HG02759 (cell line): ENCODE results near the gene GRIN1.

ENCODE experiments used
- ATAC-seq: cut with Tn5 transposase; IDR thresholded peaks from one replicate; pipeline ENCODE4 v1.9.1; 2021; ENCODE audit warnings: mild to moderate bottlenecking, moderate library complexity; ENCODE audit not compliant: unreplicated experiment

Gene GRIN1

DNA sequence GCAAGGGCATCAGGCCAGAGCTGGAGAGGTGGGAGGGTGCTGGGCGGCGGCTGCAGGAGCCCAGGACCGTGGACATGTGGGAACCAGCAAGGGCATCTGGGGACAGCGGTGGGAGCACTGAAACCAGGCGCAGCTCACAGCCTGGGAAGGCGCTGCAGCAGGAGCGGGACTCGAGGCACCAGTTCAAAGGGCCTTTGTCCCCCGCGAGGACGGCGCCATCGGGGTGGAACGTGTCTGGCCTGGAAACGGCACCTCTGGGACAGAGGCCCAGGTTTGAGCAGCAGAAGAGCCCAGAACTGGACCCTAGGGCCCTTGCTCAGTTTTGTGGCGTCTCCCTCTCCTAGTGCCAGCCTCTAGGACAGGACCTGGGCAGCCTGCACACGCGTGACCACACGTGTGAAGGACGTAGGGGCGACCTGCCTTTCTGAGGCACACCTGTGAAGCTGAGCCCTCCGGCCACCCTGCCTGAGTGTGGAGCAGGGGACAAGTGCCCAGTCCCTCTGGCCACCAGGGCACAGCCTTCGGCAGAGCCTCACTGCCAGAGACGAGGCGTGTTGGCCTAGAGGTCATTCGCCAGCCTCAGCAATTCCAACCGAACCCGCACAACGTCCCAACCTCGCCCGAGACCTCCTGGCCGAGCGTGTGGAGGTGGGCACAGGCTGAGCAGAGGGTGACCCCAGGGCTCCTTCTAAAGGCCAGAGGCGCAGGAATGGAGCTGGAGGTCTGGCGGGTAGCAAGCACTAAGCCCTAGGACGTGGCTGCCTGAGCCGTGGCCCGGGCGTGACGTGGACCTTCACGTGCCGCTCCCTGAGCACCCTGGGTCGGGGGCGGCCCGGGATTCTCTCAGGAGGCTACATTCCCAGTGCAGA lies 35.1 kb downstream of the GRIN1 start:
- no peak for ATAC-seq

DNA sequence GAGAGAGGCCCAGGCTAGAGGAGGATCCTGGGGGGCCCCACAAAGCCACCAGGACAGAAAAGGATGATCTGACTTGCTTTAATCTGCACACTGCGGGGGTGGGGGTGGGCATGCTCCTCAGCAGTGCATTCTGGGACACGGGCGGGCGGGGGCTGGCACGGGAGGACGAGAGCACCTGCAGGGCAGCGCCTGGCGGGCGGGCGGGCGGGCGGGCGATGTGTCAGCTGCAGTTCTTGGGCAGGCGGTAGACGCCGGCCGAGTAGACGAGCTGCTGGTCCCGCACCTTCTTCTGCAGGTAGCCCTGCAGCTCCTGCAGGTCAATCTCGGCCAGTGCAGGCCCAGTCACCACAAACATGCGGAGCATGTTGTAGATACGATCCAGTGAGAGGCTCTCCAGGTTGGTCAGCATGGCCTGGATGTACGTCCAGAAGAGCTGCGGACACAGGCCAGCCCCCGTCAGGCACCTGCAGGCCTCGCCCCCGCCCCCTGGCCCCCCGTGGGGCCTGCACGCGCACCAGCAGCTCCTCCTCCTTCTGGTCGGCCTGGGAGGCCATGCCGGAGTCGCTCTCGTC lies 35.9 kb downstream of the GRIN1 start:
- no peak for ATAC-seq

DNA sequence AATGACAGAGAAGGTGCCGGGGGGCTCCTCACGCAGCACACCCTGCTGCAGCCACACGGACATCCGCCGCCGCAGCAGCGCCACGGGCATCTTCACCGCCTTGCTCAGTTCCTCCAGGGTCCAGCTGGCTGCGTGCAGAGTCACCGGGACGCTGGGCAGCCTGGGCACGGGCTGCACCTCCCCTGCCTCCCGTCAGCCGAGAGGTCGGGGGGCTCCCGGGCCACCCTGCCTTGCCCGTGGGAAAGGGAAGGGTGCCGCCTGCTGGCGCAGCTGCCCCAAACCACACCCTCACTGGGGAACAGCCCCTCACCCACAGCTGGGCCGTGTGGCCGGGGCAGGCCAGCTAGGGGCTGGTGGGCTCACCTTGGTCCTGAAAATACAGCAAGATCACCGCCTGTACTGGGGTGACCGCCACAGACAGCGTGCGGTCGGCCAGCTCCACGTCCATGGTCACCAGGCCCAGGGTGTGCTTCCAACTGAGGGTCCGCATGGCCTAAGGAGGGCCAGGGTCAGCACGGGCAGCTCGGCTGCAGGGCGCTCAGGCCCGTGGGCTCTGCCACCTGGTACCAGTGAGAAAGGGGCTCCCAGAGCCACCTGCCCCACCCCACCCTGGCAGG lies 36.5 kb downstream of the GRIN1 start:
- no peak for ATAC-seq

DNA sequence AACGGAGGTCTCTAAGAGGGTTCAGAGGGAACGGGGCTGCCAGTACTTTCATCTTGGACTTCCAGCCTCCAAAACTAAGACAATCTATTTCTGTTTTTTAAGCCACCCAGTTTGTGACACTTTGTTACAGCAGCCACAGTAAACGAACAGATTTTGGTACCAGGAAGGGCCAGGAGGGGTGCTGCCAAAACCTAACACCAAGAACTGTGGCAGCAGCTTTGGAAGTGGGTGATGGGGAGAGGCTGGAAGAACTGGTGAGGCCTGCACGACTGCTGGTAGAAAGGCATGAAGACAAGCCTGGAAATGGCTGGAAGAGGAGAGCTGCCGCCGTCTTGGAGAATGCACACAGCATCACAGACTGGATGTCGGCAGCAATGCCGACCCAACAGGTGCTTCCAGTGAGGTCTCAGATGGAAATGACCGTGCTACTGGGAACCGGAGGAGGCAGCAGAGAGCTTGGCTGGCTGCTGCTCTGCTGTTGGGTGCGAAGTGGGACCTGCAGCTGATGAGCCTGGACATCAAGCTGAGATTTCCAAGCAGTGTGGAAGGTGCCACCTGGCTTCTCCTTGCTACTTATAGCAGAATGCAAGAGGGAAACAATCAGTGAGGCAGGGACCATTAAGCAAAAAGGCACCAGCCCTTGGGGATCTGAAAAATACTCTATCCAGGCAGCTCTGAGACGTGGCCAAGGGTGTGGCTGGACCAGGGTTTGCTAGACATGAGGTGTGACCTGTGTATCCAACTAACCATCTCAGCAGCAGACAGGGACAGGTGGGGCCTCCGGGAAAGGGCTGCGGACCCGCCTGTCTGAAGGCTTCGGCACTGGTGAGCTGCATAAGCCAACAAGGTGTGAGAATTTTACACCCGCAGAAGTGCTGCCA lies 37.6 kb downstream of the GRIN1 start:
- no peak for ATAC-seq

DNA sequence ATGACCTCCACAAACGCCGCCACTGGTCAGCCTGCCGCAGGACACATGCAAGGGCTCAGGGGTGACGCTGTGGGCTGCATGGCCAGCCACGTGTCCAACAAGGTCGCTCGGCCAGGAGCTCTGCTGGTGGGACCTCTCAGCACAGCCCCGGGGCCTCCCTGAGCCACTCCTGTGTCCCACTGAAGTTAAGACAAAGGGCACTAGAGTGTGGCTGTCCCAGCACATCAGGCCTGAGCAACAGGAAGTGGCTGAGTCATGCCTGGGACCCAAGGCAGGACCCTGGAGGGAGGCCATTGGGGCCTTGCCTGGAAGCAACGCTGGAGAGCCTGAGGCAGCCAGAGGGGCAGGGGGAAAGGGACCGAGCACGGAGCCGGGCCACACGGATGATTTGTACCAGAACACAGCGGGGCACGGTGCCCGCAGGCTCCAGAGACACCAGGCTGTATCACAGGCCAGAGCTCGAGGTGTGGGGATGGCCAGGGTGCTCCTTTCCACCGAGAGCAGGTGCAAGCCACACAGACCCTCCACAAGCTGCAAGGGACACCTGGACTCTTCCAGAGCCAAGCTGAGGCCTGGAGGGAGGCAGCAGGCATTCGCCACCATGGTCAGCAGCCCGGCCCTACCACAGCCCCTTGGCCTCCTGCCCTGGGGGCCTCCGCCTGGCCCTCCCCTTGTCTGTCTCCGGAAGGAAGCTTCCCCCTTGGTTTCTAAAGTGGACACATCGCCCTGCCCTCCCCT lies 39.4 kb downstream of the GRIN1 start:
- ATAC-seq: no peak

DNA sequence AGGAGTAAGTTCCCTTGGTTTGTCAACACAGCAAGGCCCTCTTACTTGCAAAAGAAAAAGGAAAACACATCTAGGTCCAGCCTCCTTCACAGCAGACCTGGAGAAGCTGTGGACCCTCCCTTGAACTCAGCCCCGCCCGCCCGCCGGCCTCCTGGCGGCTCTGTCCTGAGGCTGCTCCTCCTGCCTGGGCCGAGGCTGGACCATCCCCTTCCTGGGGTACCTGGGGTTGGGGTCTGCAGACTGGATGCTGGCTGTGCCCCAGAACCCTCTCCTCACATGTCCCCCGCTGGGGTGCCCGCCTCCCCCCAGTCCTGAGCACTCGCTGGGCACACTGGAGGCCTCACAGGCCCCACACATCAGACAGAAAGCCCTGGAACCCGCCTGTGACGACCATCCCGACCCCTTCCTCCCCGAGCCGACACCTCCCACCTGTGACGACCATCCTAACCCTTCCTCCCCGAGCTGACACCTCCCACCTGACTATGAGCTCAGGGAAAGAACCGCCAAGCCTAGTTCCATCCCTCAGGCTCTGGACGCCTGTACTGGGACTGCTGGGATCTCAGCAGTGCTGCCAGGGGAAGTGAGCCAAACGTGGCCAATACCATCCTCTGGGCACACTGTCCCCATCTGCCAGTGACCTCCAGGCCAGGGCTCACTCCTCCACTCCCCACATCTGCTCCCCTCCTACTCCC lies 40.1 kb downstream of the GRIN1 start:
- no peak for ATAC-seq

DNA sequence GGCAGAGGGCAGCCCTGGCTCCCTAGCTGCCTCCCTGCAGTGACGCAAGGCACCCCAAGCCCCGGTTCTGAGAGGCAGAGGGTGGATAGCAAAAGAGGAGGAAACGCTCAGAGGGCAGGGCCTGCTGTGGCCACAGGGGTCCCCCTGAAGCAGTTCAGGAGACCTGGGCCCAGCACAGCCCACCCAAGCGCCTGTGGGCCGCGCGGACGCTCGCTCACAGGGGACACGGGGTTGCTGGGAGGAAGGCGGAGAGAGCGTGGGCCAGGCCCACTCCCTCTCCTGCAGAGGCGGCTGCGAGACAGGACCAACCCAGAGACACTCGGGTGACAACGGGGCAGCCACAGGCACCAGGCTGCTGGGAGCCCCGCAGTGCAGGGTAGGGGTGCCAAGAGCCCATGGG lies 40.8 kb downstream of the GRIN1 start:
- no peak for ATAC-seq

DNA sequence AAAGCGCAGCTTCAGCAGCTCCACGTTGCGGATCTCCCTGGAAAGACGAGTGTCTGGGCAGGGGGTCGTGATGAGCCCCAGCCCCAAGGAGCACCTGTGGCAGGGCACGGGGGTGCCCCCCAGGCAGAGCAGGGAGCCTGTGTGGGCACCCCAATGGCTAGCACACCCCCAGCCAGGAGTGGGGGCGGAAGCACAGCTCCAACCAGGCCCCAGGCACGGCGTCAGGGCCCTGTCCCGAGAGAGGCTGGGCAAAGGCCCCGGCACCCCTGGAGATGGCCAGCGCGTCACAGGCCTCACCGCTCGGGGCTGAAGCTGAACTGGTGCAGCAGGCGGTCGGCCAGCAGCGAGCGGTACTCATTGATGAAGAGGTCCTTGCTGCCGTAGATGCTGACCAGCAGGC lies 41.5 kb downstream of the GRIN1 start:
- no peak for ATAC-seq

DNA sequence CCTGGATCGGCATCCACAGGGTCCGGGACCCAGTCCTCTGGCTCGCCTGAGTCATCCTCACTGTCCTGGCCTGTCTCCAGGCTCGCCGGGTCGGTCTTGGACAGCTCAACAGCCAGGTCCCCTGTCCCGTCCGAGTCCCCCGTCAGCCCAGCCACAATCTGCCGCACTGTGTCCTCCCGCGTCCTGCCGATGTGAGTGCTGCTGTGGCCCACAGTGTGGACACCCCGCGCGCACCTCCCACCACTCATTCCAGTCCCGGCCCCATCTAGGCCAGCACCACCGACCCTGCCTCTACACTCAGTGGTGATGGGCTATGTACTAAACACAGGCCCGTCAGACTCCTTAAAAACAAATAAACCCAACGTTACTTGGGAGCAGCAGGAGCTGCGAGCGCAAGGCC lies 42.7 kb downstream of the GRIN1 start:
- no peak for ATAC-seq

DNA sequence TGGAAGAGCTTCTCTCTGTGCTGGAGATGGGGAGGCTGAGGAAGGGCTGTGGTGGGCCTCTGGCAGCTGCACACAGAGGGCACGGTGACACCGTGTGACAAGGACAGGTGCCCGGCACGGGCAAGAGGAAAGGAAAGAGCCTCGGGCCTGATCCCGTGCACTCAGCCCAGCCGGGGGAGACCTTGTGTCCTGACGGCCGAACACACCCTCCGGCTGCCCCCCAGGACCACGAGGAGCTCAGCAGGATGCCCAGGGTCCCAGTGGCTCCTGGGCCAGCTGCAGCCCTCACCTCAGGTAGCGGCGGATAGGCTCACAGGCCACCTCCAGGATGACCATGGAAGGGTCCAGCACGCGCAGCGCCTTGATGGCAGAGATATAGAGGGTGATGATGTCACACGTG lies 43.9 kb downstream of the GRIN1 start:
- no peak for ATAC-seq

DNA sequence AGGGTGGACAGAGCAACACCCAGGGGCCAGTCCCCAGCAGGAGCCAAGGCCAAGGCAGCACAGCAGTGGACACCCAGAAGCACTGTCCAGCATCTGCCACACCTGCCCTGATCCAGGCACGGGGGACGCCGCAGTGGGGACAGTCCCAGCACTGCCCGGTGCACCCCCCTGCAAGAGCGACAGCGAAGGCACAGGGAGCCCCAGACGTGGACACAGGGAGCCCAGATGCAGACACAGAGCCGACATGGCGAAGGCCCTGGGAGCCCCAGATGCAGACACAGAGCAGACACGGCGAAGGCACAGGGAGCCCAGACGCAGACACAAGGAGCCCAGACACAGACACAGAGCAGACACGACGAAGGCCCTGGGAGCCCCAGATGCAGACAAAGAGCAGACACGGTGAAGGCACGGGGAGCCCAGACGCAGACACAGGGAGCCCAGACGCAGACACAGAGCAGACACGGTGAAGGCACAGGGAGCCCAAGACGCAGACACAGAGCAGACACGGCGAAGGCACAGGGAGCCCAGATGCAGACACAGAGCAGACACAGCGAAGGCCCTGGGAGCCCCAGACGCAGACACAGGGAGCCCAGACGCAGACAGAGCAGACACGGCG lies 45.1 kb downstream of the GRIN1 start:
- no peak for ATAC-seq

DNA sequence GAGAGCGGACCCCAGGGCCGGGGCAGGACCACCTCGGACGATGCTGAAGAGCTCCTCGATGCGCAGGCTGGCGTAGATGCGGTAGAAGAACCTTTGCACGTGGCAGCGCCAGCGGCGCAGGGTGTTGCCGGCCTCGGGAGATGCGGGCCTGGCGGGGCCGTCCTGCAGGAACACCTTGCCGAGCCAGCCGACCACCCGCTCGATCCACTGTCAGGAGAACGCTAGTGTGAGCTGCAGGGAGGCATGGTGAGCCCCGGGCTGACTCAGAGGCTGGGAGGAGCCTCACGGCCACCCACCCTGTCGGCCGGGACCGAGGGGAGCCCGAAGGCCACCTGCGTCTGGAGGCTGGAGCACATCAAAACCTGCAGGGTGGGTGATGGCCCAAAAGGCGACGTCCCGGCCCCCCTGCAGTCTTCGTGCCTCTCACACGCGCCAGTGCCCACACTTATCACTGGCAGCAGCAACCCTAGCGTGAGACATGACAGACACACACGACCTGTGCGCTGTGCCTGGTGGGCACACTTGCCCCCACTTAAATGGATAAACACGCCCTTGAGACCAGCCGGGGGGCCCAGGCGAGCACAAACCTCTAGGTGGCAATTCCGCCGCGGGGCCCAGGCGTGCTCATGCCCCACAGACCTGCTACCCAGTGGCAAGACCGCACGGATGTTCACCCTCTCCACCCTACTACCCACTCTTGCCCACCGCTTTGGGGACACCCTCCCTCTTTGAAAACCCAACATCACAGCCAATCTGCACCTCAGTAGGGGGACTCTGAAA lies 46.1 kb downstream of the GRIN1 start:
- ATAC-seq: no peak

DNA sequence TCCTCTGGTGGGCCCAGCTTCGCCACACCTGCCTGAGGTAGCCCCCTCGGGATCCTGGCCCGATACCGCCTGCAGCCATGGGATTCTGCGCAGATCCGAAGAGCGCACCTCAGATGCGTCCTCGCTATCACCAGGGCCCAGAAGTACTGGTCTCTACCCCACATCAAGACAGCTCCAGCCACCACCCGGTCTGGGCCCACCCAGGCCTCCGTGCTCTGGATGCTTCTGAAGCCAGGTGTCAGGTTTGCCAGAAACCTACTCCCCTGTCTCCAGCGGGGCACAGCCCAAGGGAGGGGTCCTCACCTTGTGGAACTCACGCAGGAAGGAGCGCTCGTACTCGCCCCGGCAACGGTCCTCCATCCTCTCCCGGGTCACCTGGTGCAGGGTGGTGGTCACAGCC lies 47.0 kb downstream of the GRIN1 start:
- ATAC-seq: no peak

DNA sequence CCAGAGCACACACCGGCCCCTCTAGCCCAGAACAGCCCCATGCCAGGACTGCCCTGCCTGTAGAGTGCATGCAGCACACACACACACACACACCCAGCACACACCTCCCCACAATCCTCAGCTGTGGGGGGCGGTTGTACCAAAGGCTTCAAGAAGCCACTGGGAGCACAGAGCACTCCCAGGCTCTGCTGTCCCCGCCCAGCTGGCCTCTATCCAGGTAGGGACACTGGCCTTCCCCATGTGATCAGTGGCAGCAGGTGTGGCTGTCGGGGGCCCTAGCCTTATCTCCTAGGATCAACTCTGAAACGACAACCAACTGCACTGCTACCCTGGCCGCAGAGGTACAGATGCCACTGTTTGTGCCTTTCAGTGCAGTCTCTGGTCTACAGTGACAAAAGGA lies 47.4 kb downstream of the GRIN1 start:
- ATAC-seq: no peak

DNA sequence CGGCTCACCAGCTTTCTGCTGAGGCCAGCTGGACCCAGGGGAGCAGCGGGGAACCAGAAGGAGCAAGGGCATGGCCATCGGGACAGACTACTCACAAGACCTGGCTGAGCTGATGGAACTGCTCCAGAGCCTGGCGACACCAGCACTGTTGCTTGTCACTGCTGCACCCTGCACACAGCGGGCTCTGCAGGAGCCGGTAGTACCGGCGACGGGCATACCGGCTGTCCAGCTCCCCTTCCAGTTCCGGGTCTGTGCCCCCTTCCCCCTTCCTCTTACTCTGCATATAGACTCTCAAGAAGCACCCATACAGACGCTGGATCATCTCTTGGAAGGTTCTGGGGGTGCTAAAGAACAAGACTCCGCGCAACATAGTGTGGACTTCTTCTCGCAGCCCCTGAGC lies 48.4 kb downstream of the GRIN1 start:
- no peak for ATAC-seq

DNA sequence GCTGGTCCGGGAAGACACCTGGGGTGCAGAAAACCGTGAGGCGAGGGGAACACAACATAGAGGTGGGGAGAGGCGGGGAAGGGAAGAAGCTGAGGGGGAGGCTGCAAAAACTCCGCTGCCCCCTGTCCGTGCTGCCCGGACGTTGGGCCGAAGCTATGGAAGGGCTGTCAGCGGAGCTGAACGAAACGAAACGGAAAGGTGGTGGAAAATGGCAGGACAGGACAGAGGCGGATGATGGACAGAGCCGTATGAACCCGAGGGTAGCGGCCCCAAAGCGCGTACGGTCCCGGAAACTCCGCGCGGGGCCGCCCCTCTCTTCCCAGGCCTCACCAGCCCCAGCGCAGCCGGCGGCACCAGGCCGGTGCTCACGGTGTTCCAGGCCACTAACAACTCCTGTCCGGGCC lies 49.1 kb downstream of the GRIN1 start:
- ATAC-seq: no peak

DNA sequence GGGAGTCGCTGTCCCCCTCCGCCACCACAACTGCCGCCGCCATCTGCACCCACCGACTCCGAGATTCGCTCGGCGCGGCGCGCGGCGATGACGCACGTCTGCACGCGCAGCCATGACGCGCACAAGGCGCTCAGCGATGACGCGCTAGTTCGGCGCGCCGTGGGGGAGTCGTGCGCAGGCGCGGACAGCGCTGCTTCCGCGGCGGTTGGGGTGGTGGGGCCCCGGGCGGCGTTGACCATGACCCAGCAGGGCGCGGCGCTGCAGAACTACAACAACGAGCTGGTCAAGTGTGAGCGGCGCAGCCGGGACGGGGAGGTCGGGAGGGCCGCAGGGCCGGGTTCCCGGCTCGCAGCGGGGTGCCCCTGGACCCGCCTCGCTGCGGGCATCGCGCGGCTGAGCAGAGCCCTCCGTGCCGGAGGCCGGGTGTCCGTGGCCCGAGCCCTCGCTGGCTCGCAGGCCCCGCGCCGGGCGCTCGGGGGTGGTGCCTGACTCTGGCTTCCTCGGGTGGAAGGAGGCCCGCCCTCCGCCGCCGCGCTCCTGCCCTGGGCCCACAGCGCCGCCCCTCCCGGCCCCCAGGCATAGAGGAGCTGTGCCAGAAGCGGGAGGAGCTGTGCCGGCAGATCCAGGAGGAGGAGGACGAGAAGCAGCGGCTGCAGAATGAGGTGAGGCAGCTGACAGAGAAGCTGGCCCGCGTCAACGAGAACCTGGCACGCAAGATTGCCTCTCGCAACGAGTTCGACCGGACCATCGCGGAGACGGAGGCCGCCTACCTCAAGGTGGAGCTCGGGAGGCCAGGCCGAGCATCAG lies 49.7 kb downstream of the GRIN1 start, which contains the start of the genes ANAPC2 and SSNA1:
Gene ANAPC2 (minus strand): TSS at position 71 of the 807 bp plus-strand sequence. CDS start 28 bp downstream, at position 43.
Gene SSNA1 (plus strand): TSS at position 187 of the 807 bp plus-strand sequence. CDS start 51 bp downstream, at position 238.
- ATAC-seq: peak; percentile 88
